Measurements from ENCODE around the gene DNAH8.
"Not testable (repeated sequence)": the region's sequence is repeated elsewhere in the genome, so short reads cannot be mapped to it uniquely, and the experiment has no call there.

DNAH8 gene

DNA sequence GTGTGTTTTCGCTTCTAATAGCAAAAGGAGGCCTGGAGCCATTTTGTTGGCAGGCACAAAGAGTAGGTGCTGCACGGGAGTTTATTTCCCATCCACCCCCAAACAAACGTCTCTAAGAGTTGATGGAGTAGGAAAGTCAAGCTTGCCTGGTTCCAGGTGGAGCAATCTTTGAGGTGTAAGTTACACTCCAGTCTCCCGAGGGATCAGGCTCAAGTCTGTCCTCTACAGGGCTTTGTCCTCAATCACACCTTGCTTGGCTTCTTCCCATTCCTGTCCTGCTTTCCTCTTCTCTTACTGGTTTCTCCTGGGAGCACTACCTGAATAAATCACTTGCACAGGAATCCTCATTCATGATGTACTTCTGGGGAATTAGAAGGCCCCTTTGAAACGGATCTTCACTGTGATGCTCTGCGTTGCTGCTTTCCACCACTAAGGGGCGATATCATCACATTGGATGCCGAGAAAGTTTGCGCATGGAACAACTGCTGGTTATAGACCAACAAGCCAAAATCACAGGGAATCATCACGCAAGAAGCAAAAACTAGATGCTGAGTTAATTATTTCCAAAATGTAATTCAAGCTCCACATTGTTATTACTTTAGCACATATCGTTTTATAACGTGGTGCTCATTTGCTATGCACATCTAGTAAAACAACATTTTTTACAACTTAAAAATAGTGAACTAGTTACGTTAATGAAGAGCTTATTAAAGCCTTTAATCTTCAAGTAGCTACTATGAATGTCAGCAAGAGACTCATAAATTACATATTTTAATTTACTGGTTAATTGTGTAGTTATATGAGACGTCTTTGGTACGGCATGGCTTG lies 156.8 kb downstream of the DNAH8 start:
- no peaks in the 10 kb centered on the region for H3K27me3 Mint-ChIP-seq
- no peak overlapping the region for H3K4me3 Mint-ChIP-seq
- CTCF ChIA-PET = interaction anchor here (0.6 to 4.3 kb wide), 34 partner anchors 10 to 459 kb away, joined by 3 to 24 read pairs (median 5); no protein-coding TSS in a partner anchor
- H3K36me3 Mint-ChIP-seq = no peaks in the 10 kb centered on the region
- peaks cover 21% of the 10 kb centered on the region for H3K4me1 Mint-ChIP-seq
- no peak overlapping the region for H3K27ac Mint-ChIP-seq
- H3K9me3 Mint-ChIP-seq = no peaks in the 10 kb centered on the region
- DNase-seq = peak; percentile 67

GRCh38 chr6:38873001-38873400 lies 157.9 kb downstream of the DNAH8 start:
- Mint-ChIP-seq H3K27ac (peak overlapping the region; percentile 75), H3K27me3 (no peaks in the 10 kb centered on the region), H3K36me3 (no peaks in the 10 kb centered on the region), H3K9me3 (no peaks in the 10 kb centered on the region), H3K4me1 (peaks cover 21% of the 10 kb centered on the region), H3K4me3 (no peak overlapping the region)
- no peak for DNase-seq
- CTCF ChIA-PET = interaction anchor here (0.8 to 4.3 kb wide), 25 partner anchors 14 to 458 kb away, joined by 3 to 24 read pairs (median 5); no protein-coding TSS in a partner anchor

GRCh38 chr6:38873816-38874215 lies 158.7 kb downstream of the DNAH8 start:
- not testable (repeated sequence) for H3K4me3 Mint-ChIP-seq, H3K36me3 Mint-ChIP-seq, H3K9me3 Mint-ChIP-seq, H3K27me3 Mint-ChIP-seq, H3K27ac Mint-ChIP-seq, DNase-seq
- H3K4me1 Mint-ChIP-seq = peaks cover 21% of the 10 kb centered on the region
- CTCF ChIA-PET = interaction anchor here (0.8 to 4.3 kb wide), 8 partner anchors 34 to 436 kb away, joined by 3 to 24 read pairs (median 4); no protein-coding TSS in a partner anchor

DNA sequence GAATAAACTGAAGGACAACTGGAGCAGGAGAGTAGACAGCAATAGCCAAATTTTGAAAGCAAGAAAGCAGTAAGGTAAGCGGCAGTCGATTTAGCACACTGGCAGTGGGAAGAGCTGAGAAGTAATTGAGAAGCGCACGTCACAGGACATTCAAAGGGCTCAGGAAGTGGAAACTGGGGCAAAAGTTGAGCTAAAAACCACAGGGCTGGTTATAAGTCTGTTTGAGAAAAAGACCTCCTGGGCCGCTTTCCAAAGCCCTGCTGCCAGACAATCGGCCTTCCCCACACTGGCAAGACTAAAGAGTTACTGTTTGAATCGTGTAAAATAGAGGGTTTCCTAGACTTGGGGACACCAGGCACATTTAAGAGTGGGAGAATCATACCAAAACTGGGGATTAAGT lies 161.4 kb downstream of the DNAH8 start:
- no peaks in the 10 kb centered on the region for H3K27me3 Mint-ChIP-seq
- peaks cover 21% of the 10 kb centered on the region for H3K4me1 Mint-ChIP-seq
- H3K4me3 Mint-ChIP-seq = no peak overlapping the region
- H3K36me3 Mint-ChIP-seq = no peaks in the 10 kb centered on the region
- CTCF ChIA-PET = interaction anchor here (0.5 to 1.5 kb wide), 3 partner anchors 10 to 231 kb away, joined by 3 to 6 read pairs (median 3); no protein-coding TSS in a partner anchor
- peak overlapping the region; percentile 11 for H3K27ac Mint-ChIP-seq
- peak; percentile 62 for DNase-seq
- no peaks in the 10 kb centered on the region for H3K9me3 Mint-ChIP-seq

GRCh38 chr6:38877721-38878120 lies 162.6 kb downstream of the DNAH8 start:
- Mint-ChIP-seq H3K9me3 (no peaks in the 10 kb centered on the region), H3K36me3 (no peaks in the 10 kb centered on the region), H3K4me1 (peaks cover 21% of the 10 kb centered on the region), H3K27ac (peak overlapping the region; percentile 4), H3K4me3 (no peak overlapping the region), H3K27me3 (no peaks in the 10 kb centered on the region)
- CTCF ChIA-PET = interaction anchor here (1.5 kb wide), 1 partner anchor 9 kb away, joined by 3 read pairs; no protein-coding TSS in a partner anchor
- no peak for DNase-seq

- Mint-ChIP-seq H3K27me3 (no peaks in the 10 kb centered on the region), H3K36me3 (no peaks in the 10 kb centered on the region), H3K9me3 (no peaks in the 10 kb centered on the region), H3K4me1 (no peaks in the 10 kb centered on the region), H3K4me3 (no peak overlapping the region), H3K27ac (no peak overlapping the region)
- no peak for DNase-seq
- CTCF ChIA-PET = interaction anchor here (1.3 kb wide), 1 partner anchor 10 kb away, joined by 4 read pairs; no protein-coding TSS in a partner anchor
Observed at GRCh38 chr6:38882157-38882556, 167.0 kb downstream of the DNAH8 start.

- CTCF ChIA-PET = no interaction called here
- H3K27ac Mint-ChIP-seq = no peak overlapping the region
- no peaks in the 10 kb centered on the region for H3K36me3 Mint-ChIP-seq
- no peaks in the 10 kb centered on the region for H3K4me1 Mint-ChIP-seq
- no peak for DNase-seq
- H3K27me3 Mint-ChIP-seq = no peaks in the 10 kb centered on the region
- H3K4me3 Mint-ChIP-seq = no peak overlapping the region
- no peaks in the 10 kb centered on the region for H3K9me3 Mint-ChIP-seq
Observed at GRCh38 chr6:38897507-38897906, 182.4 kb downstream of the DNAH8 start.

DNA sequence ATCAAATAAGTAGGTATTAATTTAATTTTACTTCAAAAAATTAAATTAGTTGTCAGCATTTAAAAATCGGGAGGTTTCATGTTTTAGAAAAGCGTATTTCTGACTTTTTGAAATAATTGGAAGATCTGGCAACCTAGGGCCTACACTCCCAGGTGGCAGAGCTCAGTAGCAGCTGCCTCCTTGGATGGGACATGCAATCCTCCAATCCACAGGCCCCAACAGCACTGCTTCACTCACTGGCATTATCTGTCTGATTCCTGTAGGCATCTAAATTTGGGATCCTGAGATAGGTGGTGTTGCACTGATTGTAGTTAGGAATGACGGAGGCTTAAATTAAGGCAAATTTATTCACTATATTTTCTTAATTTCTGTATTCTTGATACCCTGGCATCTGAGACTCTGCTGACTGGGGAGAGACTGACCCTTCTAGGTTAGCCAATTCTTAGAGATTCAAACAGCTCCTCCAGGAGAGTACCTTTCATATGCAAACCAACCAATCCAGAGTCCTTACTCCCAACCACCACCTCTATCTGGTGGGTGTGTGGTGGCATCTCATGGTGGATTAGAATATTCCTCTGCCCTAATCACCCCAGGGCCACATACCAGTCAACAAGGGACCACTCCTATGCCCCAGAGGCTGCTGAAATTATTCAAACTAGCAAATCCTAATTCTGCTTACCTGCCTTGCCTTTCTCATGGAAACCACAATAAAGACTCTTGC lies 186.9 kb downstream of the DNAH8 start:
- Mint-ChIP-seq H3K27ac (no peak overlapping the region), H3K4me1 (no peaks in the 10 kb centered on the region), H3K27me3 (no peaks in the 10 kb centered on the region), H3K4me3 (no peak overlapping the region), H3K9me3 (no peaks in the 10 kb centered on the region), H3K36me3 (no peaks in the 10 kb centered on the region)
- CTCF ChIA-PET = no interaction called here
- no peak for DNase-seq

DNA sequence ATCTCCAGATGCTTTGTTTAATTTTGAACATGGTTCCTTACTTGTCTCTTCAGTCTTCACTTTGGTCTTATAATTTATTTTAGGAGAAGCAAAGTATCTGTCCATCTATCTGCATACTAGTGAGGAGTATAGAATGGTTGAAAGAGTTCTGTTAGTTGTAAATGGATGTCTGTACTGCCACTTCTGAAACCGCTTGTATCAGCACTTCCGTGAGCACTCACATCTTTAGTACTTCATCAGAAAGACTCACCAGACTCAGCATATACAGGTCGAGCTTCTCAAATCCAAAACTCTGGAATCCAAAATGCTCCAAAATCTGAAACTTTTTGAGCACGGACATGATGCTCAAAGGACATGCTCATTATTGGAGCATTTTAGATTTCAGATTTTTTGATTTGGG lies 191.5 kb downstream of the DNAH8 start:
- Mint-ChIP-seq H3K9me3 (no peaks in the 10 kb centered on the region), H3K36me3 (no peaks in the 10 kb centered on the region), H3K4me1 (no peaks in the 10 kb centered on the region), H3K4me3 (no peak overlapping the region), H3K27me3 (no peaks in the 10 kb centered on the region), H3K27ac (no peak overlapping the region)
- no peak for DNase-seq
- CTCF ChIA-PET = no interaction called here

DNA sequence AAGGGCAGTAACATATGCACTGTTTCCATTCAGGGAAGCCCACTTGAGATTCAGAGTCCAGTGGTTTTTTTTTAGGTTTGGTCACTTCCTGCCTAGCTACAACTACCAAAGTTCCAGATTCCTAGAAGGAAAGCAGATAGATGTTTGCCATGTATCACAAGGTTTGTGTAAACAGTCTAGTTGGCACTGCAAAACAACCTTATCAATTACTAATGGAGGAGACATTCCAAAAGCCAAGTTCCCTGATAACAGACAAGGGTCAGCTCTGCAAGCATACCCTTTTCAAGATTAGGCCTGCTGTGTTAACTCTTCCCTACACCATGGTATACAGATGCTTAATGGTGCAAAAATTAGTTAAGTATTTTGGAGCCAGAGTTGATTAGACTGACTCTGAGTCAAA lies 192.2 kb downstream of the DNAH8 start:
- no peaks in the 10 kb centered on the region for H3K4me1 Mint-ChIP-seq
- H3K27ac Mint-ChIP-seq = no peak overlapping the region
- H3K36me3 Mint-ChIP-seq = no peaks in the 10 kb centered on the region
- no peak overlapping the region for H3K4me3 Mint-ChIP-seq
- H3K27me3 Mint-ChIP-seq = no peaks in the 10 kb centered on the region
- DNase-seq = no peak
- CTCF ChIA-PET = interaction anchor here (1.6 to 1.7 kb wide), 2 partner anchors 12 to 35 kb away, joined by 3 to 5 read pairs; no protein-coding TSS in a partner anchor
- no peaks in the 10 kb centered on the region for H3K9me3 Mint-ChIP-seq

- CTCF ChIA-PET = interaction anchor here (1.6 kb wide), 1 partner anchor 14 kb away, joined by 3 read pairs; no protein-coding TSS in a partner anchor
- no peak overlapping the region for H3K27ac Mint-ChIP-seq
- H3K36me3 Mint-ChIP-seq = no peaks in the 10 kb centered on the region
- H3K9me3 Mint-ChIP-seq = no peaks in the 10 kb centered on the region
- H3K4me1 Mint-ChIP-seq = no peaks in the 10 kb centered on the region
- no peak overlapping the region for H3K4me3 Mint-ChIP-seq
- no peak for DNase-seq
- H3K27me3 Mint-ChIP-seq = no peaks in the 10 kb centered on the region
Observed at GRCh38 chr6:38909015-38909730, 194.1 kb downstream of the DNAH8 start.

DNA sequence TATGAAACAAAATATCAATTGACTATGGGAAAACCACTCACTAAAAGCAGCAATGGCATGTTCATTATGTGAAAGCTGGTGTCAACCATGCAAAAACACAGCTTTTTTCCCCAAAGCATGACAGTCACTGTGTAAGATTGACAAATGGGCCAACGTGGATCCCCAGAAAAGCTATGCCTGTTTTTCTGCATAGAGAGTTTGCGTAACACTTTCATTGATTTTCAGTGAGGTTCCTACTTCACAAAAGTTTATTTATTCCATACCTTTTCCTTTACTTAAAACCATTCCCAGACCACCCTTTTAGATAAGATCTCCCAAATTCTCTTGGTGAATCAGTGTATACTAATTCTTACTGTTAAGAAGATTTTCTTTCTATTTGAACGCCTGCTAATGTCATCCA lies 195.1 kb downstream of the DNAH8 start:
- Mint-ChIP-seq H3K9me3 (no peaks in the 10 kb centered on the region), H3K4me3 (no peak overlapping the region), H3K27ac (no peak overlapping the region), H3K27me3 (no peaks in the 10 kb centered on the region), H3K4me1 (no peaks in the 10 kb centered on the region), H3K36me3 (no peaks in the 10 kb centered on the region)
- CTCF ChIA-PET = no interaction called here
- DNase-seq = no peak

DNA sequence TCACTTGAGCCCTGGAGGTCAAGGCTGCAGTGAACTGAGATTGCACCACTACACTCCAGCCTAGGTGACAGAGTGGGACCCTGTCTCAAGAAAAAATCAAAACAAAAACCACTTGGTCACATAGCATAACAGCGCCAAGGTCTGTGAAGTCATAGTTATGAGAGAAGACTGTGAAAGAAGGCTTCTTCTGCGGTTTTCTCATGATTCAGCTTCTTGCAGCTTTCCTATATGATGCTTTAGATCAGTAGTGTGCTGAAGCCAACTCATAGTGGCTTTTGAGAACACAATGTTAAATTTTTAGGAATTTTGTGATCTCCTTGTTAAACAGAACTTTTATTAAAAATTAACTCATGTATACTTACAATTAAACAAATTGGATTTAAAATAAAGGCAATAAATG lies 197.3 kb downstream of the DNAH8 start:
- Mint-ChIP-seq H3K4me3 (no peak overlapping the region), H3K27ac (no peak overlapping the region), H3K4me1 (no peaks in the 10 kb centered on the region), H3K9me3 (no peaks in the 10 kb centered on the region), H3K27me3 (no peaks in the 10 kb centered on the region), H3K36me3 (no peaks in the 10 kb centered on the region)
- no peak for DNase-seq
- CTCF ChIA-PET = no interaction called here

Data from activated naive CD4-positive, alpha-beta T cell treated with anti-CD3 and anti-CD28 coated beads, Interleukin-2, amount 10 ng/mL, durations not matched to agents 7 days and 5 days (primary cell).